ENCODE measurements around the gene GRM4.

DNA sequence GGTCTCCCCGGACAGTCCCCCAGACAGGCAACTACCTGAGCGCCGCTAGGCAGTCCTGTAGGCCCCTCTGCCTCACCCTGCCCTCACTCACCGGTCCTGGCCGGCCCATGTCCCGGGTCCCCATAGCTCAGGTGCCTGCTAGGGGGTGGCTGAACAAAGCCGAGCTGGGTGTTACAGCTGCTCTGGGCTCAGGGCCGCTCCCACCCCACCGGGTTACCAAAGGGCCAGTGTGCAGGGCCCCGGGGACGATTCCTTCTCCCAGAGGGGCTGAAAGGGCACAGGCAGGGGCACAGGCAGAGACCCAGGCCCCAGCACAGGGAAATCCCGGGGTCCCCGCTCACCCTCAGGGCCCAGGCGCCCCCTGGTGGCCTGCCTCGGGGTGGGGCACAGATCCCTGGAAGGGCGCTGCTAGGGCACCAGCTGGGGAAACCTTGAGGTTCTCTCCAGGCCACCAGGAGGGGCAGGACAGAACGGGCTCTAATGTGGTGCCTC, 118.4 kb downstream of the GRM4 start:
- TF ChIP-seq, protein P1, sequence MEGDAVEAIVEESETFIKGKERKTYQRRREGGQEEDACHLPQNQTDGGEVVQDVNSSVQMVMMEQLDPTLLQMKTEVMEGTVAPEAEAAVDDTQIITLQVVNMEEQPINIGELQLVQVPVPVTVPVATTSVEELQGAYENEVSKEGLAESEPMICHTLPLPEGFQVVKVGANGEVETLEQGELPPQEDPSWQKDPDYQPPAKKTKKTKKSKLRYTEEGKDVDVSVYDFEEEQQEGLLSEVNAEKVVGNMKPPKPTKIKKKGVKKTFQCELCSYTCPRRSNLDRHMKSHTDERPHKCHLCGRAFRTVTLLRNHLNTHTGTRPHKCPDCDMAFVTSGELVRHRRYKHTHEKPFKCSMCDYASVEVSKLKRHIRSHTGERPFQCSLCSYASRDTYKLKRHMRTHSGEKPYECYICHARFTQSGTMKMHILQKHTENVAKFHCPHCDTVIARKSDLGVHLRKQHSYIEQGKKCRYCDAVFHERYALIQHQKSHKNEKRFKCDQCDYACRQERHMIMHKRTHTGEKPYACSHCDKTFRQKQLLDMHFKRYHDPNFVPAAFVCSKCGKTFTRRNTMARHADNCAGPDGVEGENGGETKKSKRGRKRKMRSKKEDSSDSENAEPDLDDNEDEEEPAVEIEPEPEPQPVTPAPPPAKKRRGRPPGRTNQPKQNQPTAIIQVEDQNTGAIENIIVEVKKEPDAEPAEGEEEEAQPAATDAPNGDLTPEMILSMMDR (conservative IDR thresholded peaks at IDR 0.05) = peak; percentile 82
- TF ChIP-seq EZH2 (IDR thresholded peaks at IDR 0.05; ENCODE audit: low read depth) = no peak

Data from PC-9 (cell line).